B cell (primary cell): ENCODE data around the gene TLCD3B. TPM values are rescaled to one million over a fixed set of nuclear protein-coding genes. Genes with fewer than 3 reads are reported as not detected.

Experiments used
- ATAC-seq: fragments of 200-7000 bp; cut with Tn5 transposase; one replicate; pipeline ENCODE4 v1.10.0; 2021; ENCODE audit warnings: low read depth, mild to moderate bottlenecking, moderate number of reproducible peaks, moderate library complexity
- CTCF ChIA-PET: fragments of 350-600 bp; sonication (Branson Sonifier 250); formaldehyde crosslinking; loops from one replicate; lab custom pipeline; 2021; ENCODE audit warnings: antibody characterized with exemption, inconsistent platforms; lab: Charles Lee
- POLR2A ChIA-PET: fragments of 350-600 bp; sonication (Branson Sonifier 250); formaldehyde crosslinking; loops from one replicate; lab custom pipeline; 2021; ENCODE audit warnings: antibody characterized with exemption; lab: Charles Lee
- DNase-seq: peaks from one replicate; pipeline ENCODE4 v3.0.0; 2013
- H2AFZ ChIP-seq: 2 replicates; pipeline ENCODE4 v1.6.1; 2012; ENCODE audit warnings: mild to moderate bottlenecking, low read depth, low read length; ENCODE audit not compliant: insufficient read depth, poor library complexity, severe bottlenecking
- H3K27ac ChIP-seq, 2 donors: 1 replicate in 1 of 2; 2 replicates in 1 of 2; pipeline ENCODE4 v1.5.1; 2012 to 2013; ENCODE audit warnings: low read length in 2 of 2, mild to moderate bottlenecking in 2 of 2, moderate library complexity in 1 of 2
- H3K27me3 ChIP-seq, 4 experiments: fragments of 200-600 bp in 1 of 4; sonication (generic) in 1 of 4; replicated peaks in 1 of 4; 1 replicate in 2 of 4; 2 replicates in 2 of 4; pipeline versions ENCODE4 v1.6.1 to v1.7.0; 2013 to 2016; ENCODE audit warnings: low read length in 3 of 4, mild to moderate bottlenecking in 2 of 4, mixed read lengths in 1 of 4, moderate library complexity in 1 of 4; ENCODE audit not compliant: insufficient read depth in 4 of 4, control insufficient read depth in 3 of 4; ENCODE audit errors: control extremely low read depth in 1 of 4
- H3K36me3 ChIP-seq, 2 experiments: replicated peaks in 1 of 2; 1 replicate in 1 of 2; 2 replicates in 1 of 2; pipeline versions ENCODE4 v1.6.1 to v1.7.1; 2013; ENCODE audit warnings: low read length in 1 of 2; ENCODE audit not compliant: insufficient read depth in 2 of 2, control insufficient read depth in 1 of 2; ENCODE audit errors: control extremely low read depth in 1 of 2, extremely low read depth in 1 of 2
- H3K4me1 ChIP-seq, 2 donors: fragments of 200-600 bp in 1 of 2; sonication (generic) in 1 of 2; 1 replicate in 1 of 2; 2 replicates in 1 of 2; pipeline versions ENCODE4 v1.5.1 to v1.6.1; 2013 to 2017; ENCODE audit warnings: low read length in 2 of 2; ENCODE audit not compliant: control insufficient read depth in 2 of 2, insufficient read depth in 2 of 2
- H3K4me2 ChIP-seq: replicated peaks from 2 replicates; pipeline ENCODE3; 2012; ENCODE audit warnings: mild to moderate bottlenecking, low read depth, low read length; ENCODE audit not compliant: poor library complexity, severe bottlenecking
- H3K4me3 ChIP-seq, 5 experiments: fragments of 200-600 bp in 1 of 5; sonication (generic) in 1 of 5; 1 replicate in 3 of 5; 2 replicates in 2 of 5; pipeline versions ENCODE4 v1.5.1 to v1.7.0; 2011 to 2016; ENCODE audit warnings: low read length in 4 of 5, mild to moderate bottlenecking in 4 of 5, low read depth in 2 of 5, control low read depth in 1 of 5, moderate library complexity in 1 of 5; ENCODE audit not compliant: insufficient read depth in 1 of 5; ENCODE audit errors: control extremely low read depth in 1 of 5, extremely low read depth in 1 of 5
- H3K79me2 ChIP-seq: fragments of 200-600 bp; sonication (generic); one replicate; pipeline ENCODE4 v1.6.0; 2016; ENCODE audit warnings: low read length; ENCODE audit not compliant: control insufficient read depth, insufficient read depth
- H3K9ac ChIP-seq: fragments of 200-600 bp; sonication (generic); 2 replicates; pipeline ENCODE4 v1.6.1; 2017; ENCODE audit warnings: mild to moderate bottlenecking, low read length, moderate library complexity
- H3K9me3 ChIP-seq, 3 donors: one replicate each; pipeline versions ENCODE4 v1.6.1 to v1.7.1; 2013; ENCODE audit warnings: low read length in 2 of 3; ENCODE audit not compliant: control insufficient read depth in 2 of 3, insufficient read depth in 1 of 3; ENCODE audit errors: control extremely low read depth in 1 of 3
- H4K20me1 ChIP-seq: 2 replicates; pipeline ENCODE4 v1.6.0; 2012; ENCODE audit warnings: mild to moderate bottlenecking, low read length; ENCODE audit not compliant: insufficient read depth, control insufficient read depth, poor library complexity, severe bottlenecking
- H3K27ac Mint-ChIP-seq: one replicate; pipeline ENCODE4 v1.8.0; 2021; ENCODE audit warnings: mixed read lengths
- H3K27me3 Mint-ChIP-seq: one replicate; pipeline ENCODE4 v1.8.0; 2021; ENCODE audit warnings: mixed read lengths
- H3K4me1 Mint-ChIP-seq: one replicate; pipeline ENCODE4 v1.8.0; 2021; ENCODE audit warnings: mixed read lengths
- H3K4me3 Mint-ChIP-seq: one replicate; pipeline ENCODE4 v1.8.0; 2021; ENCODE audit warnings: mixed read lengths
- H3K9me3 Mint-ChIP-seq: one replicate; pipeline ENCODE4 v1.8.0; 2022; ENCODE audit warnings: mixed read lengths; ENCODE audit not compliant: insufficient read depth
- EZH2 ChIP-seq: IDR thresholded peaks from 2 replicates; pipeline ENCODE4 v1.6.1; 2012; ENCODE audit warnings: borderline replicate concordance, low read depth, mild to moderate bottlenecking, moderate library complexity, low read length; ENCODE audit not compliant: insufficient read depth, poor library complexity, severe bottlenecking
- WGBS: methylation state at CpG from one replicate; pipeline ENCODE4 v1.1.5; 2013; ENCODE audit warnings: missing lambda C conversion rate; ENCODE audit not compliant: insufficient coverage; 5-methylcytosine and 5-hydroxymethylcytosine counted together
- intact Hi-C: fragments of 100-400 bp; cut with micrococcal nuclease; formaldehyde crosslinking; loops from one replicate; pipeline ENCODE4 v1.10.0; 2022
- polyA plus RNA-seq: library from polyadenylated mRNA; depleted of rRNA; stranded (reverse); fragments of >200 nt; gene quantifications from 2 replicates; pipeline ENCODE4 v1.2.3, GENCODE V29; 2012
- total RNA-seq, 2 donors: library from RNA; stranded (reverse); fragments of 120-200 nt in 1 of 2; gene quantifications; 1 replicate in 1 of 2; 2 replicates in 1 of 2; pipeline versions ENCODE4 v1.2.3 to v1.2.4, GENCODE V29; 2013 to 2022
- TF ChIP-seq, protein P1 (sequence below): fragments of 200-600 bp; IDR thresholded peaks from one replicate; pipeline ENCODE4 v1.8.0; 2022; ENCODE audit warnings: antibody characterized with exemption, mild to moderate bottlenecking

The TLCD3B gene
- total and polyA plus RNA-seq, 2 donors (not counting 1 experiment from before 2014, with no cell fraction given), result not detected

DNA sequence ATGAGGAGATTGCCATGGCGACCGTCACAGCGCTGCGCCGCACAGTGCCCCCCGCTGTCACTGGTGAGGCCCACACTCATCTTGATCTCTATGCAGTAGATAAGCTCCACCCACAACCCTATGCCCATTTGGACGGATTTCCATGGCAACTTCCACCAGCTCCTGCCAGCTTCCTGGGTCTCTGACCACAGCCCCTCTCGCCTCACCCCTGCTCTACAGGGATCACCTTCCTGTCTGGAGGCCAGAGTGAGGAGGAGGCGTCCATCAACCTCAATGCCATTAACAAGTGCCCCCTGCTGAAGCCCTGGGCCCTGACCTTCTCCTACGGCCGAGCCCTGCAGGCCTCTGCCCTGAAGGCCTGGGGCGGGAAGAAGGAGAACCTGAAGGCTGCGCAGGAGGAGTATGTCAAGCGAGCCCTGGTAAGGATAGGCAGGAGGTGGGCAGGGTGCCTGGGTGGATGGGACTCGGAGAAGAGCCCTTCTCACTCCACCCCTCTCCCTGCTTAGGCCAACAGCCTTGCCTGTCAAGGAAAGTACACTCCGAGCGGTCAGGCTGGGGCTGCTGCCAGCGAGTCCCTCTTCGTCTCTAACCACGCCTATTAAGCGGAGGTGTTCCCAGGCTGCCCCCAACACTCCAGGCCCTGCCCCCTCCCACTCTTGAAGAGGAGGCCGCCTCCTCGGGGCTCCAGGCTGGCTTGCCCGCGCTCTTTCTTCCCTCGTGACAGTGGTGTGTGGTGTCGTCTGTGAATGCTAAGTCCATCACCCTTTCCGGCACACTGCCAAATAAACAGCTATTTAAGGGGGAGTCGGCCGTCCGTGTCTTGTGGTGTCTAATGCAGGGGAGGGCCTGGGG, 38.8 kb upstream of the TLCD3B start:
- CTCF ChIA-PET, result no interaction called here
- H3K4me3 ChIP-seq, result no peak overlapping the region
- H3K36me3 ChIP-seq, result peaks cover 15 to 55% of the 10 kb centered on the region in 2 experiments
- H3K4me1 ChIP-seq, result peaks cover 10 to 29% of the 10 kb centered on the region in 2 donors
- H3K9ac ChIP-seq, result no peak overlapping the region
- intact Hi-C loops, result loop anchor here (10.0 kb wide), 2 partner anchors 305 to 625 kb away; partner anchors contain the start of genes MYL11, SRCAP and TBC1D10B
- H3K27ac Mint-ChIP-seq, result peak overlapping the region; percentile 70
- ATAC-seq (no peak), DNase-seq (no peak)
- no peaks in the 10 kb centered on the region for H3K27me3 ChIP-seq
- H3K4me1 Mint-ChIP-seq, result peaks cover 27% of the 10 kb centered on the region
- H4K20me1 ChIP-seq, result peaks cover 48% of the 10 kb centered on the region
- no peak overlapping the region for H3K27ac ChIP-seq
- H3K27me3 Mint-ChIP-seq, result no peaks in the 10 kb centered on the region
- no peak overlapping the region for H3K4me2 ChIP-seq
- POLR2A ChIA-PET, result interaction anchor here (0.6 to 1.3 kb wide), 2 partner anchors 114 to 304 kb away, joined by 3 to 5 read pairs; partner anchors contain the start of gene CORO1A
- H3K79me2 ChIP-seq, result peaks cover 50% of the 10 kb centered on the region
- no peaks in the 10 kb centered on the region for H3K9me3 ChIP-seq
- TF ChIP-seq, protein P1, sequence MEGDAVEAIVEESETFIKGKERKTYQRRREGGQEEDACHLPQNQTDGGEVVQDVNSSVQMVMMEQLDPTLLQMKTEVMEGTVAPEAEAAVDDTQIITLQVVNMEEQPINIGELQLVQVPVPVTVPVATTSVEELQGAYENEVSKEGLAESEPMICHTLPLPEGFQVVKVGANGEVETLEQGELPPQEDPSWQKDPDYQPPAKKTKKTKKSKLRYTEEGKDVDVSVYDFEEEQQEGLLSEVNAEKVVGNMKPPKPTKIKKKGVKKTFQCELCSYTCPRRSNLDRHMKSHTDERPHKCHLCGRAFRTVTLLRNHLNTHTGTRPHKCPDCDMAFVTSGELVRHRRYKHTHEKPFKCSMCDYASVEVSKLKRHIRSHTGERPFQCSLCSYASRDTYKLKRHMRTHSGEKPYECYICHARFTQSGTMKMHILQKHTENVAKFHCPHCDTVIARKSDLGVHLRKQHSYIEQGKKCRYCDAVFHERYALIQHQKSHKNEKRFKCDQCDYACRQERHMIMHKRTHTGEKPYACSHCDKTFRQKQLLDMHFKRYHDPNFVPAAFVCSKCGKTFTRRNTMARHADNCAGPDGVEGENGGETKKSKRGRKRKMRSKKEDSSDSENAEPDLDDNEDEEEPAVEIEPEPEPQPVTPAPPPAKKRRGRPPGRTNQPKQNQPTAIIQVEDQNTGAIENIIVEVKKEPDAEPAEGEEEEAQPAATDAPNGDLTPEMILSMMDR, result no peak
- no peak for TF ChIP-seq EZH2
- H3K4me3 Mint-ChIP-seq, result no peak overlapping the region
- WGBS, result 99% methylated on average over 12 of the region's 31 CpGs
- H3K9me3 Mint-ChIP-seq, result no peaks in the 10 kb centered on the region
- H2AFZ ChIP-seq, result no peak overlapping the region
